Activated B cell treated with CpG ODN at 0.5 μM for 24 hours (primary cell): ENCODE measurements around the gene MID2. TPM values are rescaled to one million over a fixed set of nuclear protein-coding genes. Genes with fewer than 3 reads are reported as not detected.

Experiments
- ATAC-seq: fragments of 200-7000 bp; cut with Tn5 transposase; one replicate; pipeline ENCODE4 v1.10.0; 2021; ENCODE audit warnings: low read depth, mild to moderate bottlenecking, moderate library complexity
- CTCF ChIA-PET: fragments of 350-600 bp; sonication (Branson Sonifier 250); formaldehyde crosslinking; loops from one replicate; lab custom pipeline; 2021; ENCODE audit warnings: antibody characterized with exemption; lab: Charles Lee
- POLR2A ChIA-PET: fragments of 350-600 bp; sonication (Branson Sonifier 250); formaldehyde crosslinking; loops from one replicate; lab custom pipeline; 2021; ENCODE audit warnings: antibody characterized with exemption; lab: Charles Lee
- DNase-seq: peaks from one replicate; pipeline ENCODE4 v3.0.0; 2022
- H3K27ac Mint-ChIP-seq: one replicate; pipeline ENCODE4 v1.8.0; 2020; ENCODE audit warnings: mixed read lengths
- H3K27me3 Mint-ChIP-seq: one replicate; pipeline ENCODE4 v1.8.0; 2021; ENCODE audit warnings: mixed read lengths
- H3K36me3 Mint-ChIP-seq: one replicate; pipeline ENCODE4 v1.8.0; 2021; ENCODE audit warnings: low read depth, mixed read lengths
- H3K4me1 Mint-ChIP-seq: one replicate; pipeline ENCODE4 v1.8.0; 2021; ENCODE audit warnings: mixed read lengths
- H3K4me3 Mint-ChIP-seq: one replicate; pipeline ENCODE4 v1.8.0; 2020; ENCODE audit warnings: mild to moderate bottlenecking, mixed read lengths
- H3K9me3 Mint-ChIP-seq: one replicate; pipeline ENCODE4 v1.8.0; 2020; ENCODE audit warnings: mixed read lengths
- intact Hi-C: fragments of 100-400 bp; cut with micrococcal nuclease; formaldehyde crosslinking; loops from one replicate; pipeline ENCODE4 v1.15.1; 2024
- total RNA-seq: library from RNA; stranded (reverse); gene quantifications from 2 replicates; pipeline ENCODE4 v1.2.3, GENCODE V29; 2022
- TF ChIP-seq, protein P1 (sequence below): fragments of 200-600 bp; IDR thresholded peaks from one replicate; pipeline ENCODE4 v1.8.0; 2022; ENCODE audit warnings: antibody characterized with exemption, mild to moderate bottlenecking

Gene MID2, protein sequence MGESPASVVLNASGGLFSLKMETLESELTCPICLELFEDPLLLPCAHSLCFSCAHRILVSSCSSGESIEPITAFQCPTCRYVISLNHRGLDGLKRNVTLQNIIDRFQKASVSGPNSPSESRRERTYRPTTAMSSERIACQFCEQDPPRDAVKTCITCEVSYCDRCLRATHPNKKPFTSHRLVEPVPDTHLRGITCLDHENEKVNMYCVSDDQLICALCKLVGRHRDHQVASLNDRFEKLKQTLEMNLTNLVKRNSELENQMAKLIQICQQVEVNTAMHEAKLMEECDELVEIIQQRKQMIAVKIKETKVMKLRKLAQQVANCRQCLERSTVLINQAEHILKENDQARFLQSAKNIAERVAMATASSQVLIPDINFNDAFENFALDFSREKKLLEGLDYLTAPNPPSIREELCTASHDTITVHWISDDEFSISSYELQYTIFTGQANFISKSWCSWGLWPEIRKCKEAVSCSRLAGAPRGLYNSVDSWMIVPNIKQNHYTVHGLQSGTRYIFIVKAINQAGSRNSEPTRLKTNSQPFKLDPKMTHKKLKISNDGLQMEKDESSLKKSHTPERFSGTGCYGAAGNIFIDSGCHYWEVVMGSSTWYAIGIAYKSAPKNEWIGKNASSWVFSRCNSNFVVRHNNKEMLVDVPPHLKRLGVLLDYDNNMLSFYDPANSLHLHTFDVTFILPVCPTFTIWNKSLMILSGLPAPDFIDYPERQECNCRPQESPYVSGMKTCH
- total RNA-seq: 2.1 and 3.3 TPM in 2 replicates

DNA sequence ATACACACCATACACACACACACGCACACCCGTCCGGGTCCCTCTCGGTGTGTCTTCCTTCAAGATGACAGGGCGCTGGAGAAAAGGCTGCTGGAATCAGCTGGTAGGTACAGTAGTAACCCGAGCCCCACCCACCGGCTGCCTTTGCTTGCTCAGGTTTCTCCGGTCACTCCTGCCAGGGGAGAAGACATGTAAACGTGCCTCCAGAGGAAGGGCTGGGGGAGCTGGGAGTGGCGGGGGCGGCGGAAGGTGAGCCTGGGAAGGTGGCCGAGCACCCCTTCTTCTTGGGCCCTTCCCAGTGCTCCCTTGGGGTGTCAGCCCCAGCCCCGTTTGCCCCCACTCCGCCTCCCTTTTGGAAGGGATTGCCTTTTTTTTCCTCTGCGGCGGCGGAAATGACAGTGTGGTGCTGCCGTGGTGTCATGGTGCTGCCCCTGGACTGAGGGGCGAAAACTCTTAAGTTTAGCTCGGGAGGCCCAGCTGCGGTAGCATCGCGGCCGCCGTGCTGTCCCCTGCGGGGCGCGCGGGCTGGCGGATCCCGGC, at the start of gene MID2:
Gene MID2 (plus strand): TSS at position 169 of the 540 bp plus-strand sequence. CDS start 561 bp downstream, outside the sequence.
- Mint-ChIP-seq H3K4me3 (peak within 1 kb of the TSS; percentile 76), H3K9me3 (no peaks in the 10 kb centered on the region), H3K36me3 (no peaks in the 10 kb centered on the region), H3K4me1 (peaks cover 14% of the 10 kb centered on the region), H3K27ac (peak within 1 kb of the TSS; percentile 41), H3K27me3 (peaks cover 24% of the 10 kb centered on the region)
- TF ChIP-seq, protein P1, sequence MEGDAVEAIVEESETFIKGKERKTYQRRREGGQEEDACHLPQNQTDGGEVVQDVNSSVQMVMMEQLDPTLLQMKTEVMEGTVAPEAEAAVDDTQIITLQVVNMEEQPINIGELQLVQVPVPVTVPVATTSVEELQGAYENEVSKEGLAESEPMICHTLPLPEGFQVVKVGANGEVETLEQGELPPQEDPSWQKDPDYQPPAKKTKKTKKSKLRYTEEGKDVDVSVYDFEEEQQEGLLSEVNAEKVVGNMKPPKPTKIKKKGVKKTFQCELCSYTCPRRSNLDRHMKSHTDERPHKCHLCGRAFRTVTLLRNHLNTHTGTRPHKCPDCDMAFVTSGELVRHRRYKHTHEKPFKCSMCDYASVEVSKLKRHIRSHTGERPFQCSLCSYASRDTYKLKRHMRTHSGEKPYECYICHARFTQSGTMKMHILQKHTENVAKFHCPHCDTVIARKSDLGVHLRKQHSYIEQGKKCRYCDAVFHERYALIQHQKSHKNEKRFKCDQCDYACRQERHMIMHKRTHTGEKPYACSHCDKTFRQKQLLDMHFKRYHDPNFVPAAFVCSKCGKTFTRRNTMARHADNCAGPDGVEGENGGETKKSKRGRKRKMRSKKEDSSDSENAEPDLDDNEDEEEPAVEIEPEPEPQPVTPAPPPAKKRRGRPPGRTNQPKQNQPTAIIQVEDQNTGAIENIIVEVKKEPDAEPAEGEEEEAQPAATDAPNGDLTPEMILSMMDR: no peak
- intact Hi-C loops: loop anchor here (5.0 kb wide), 1 partner anchor 267 kb away; the partner anchor contains the start of genes ATG4A and PSMD10
- peak; percentile 48 for ATAC-seq
- POLR2A ChIA-PET: interaction anchor here (0.7 kb wide), 1 partner anchor 285 kb away, joined by 11 read pairs; no protein-coding TSS in a partner anchor
- DNase-seq: no peak
- CTCF ChIA-PET: interaction anchor here (0.6 kb wide), 1 partner anchor 1237 kb away, joined by 3 read pairs; no protein-coding TSS in a partner anchor

DNA sequence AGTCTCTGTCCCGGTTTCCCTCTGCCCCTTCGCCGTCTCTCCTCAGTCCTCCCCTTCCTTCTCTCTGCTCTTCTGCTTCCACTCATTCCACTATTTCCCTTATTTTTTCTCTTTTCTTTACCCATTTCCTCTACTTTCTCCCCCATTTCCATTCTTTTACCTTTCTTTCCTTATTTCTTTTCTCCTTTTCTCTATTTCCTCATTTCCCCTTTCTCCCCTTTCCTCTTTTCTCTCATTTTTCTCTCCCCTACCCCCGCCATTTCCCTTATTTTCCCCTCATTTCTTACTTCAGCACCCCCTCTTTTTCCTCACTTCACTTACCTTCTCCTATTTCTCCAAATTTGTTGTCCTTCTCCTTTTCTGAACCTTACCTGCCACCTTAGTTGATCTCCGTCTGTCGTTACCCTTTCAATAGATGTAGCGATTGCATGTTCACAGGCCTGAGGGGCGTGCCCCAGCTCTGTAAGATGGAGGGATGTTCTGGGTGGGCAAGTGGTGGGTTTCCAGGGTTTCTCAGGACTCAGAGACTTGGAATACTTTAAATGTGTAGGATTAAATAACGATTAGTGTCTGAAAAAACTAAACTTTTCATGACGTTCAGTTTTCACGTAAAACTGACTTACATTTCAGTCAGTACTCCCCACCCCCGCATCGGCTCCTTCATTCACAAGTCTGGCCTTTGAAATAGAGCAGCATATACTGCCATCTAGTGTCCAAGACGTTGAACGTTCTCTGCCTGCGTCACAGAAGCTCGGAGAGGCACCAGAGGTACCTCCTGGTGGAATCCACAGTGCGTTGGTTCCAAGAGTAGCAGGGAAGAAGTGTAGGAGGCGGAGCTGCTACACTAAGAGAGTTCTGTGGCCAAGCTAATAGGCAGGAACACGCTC, 48.8 kb upstream of the MID2 start:
- intact Hi-C loops: loop anchor here (1.0 to 10.0 kb wide), 15 partner anchors 35 to 883 kb away; partner anchors contain the start of genes PRPS1 and RBM41
- Mint-ChIP-seq H3K36me3 (no peaks in the 10 kb centered on the region), H3K9me3 (no peaks in the 10 kb centered on the region), H3K4me3 (peak overlapping the region; percentile 87), H3K4me1 (peaks cover 14% of the 10 kb centered on the region), H3K27ac (peak overlapping the region; percentile 77), H3K27me3 (no peaks in the 10 kb centered on the region)
- POLR2A ChIA-PET: interaction anchor here (1.5 to 3.9 kb wide), 3 partner anchors 60 to 117 kb away, joined by 7 to 38 read pairs (median 35); no protein-coding TSS in a partner anchor
- CTCF ChIA-PET: interaction anchor here (0.9 to 8.7 kb wide), 16 partner anchors 11 to 903 kb away, joined by 3 to 146 read pairs (median 4); no protein-coding TSS in a partner anchor
- peak; percentile 72 for ATAC-seq
- peak; percentile 23 for DNase-seq
- TF ChIP-seq, protein P1: no peak

DNA sequence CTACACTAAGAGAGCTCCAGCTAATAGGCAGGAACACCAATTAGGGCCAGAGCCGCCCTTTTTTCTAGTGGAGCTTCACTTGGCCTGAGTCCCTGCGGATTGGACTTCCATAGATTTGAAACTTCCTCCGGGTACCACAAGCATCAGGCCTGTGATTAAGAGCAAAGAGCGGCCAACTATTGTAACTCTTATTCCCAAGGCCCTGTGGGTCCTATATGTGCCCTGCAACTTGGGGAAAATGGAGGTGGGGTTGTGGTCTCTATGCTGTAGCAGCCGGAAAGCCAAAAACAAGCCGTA, 48.2 kb upstream of the MID2 start, which contains the start of gene NCBP2L:
Gene NCBP2L (plus strand): TSS at position 198 of the 297 bp plus-strand sequence. CDS start 16,488 bp downstream, outside the sequence.
- POLR2A ChIA-PET: interaction anchor here (1.5 to 3.9 kb wide), 3 partner anchors 61 to 118 kb away, joined by 7 to 38 read pairs (median 35); no protein-coding TSS in a partner anchor
- no peaks in the 10 kb centered on the region for H3K27me3 Mint-ChIP-seq
- CTCF ChIA-PET: interaction anchor here (0.9 to 8.7 kb wide), 15 partner anchors 11 to 904 kb away, joined by 3 to 146 read pairs (median 4); no protein-coding TSS in a partner anchor
- intact Hi-C loops: loop anchor here (1.0 to 10.0 kb wide), 14 partner anchors 35 to 883 kb away; partner anchors contain the start of genes PRPS1 and RBM41
- H3K9me3 Mint-ChIP-seq: no peaks in the 10 kb centered on the region
- H3K27ac Mint-ChIP-seq: peak within 1 kb of the TSS; percentile 67
- TF ChIP-seq, protein P1: no peak
- DNase-seq (no peak), ATAC-seq (no peak)
- H3K4me1 Mint-ChIP-seq: peaks cover 14% of the 10 kb centered on the region
- peak within 1 kb of the TSS; percentile 87 for H3K4me3 Mint-ChIP-seq
- no peaks in the 10 kb centered on the region for H3K36me3 Mint-ChIP-seq

DNA sequence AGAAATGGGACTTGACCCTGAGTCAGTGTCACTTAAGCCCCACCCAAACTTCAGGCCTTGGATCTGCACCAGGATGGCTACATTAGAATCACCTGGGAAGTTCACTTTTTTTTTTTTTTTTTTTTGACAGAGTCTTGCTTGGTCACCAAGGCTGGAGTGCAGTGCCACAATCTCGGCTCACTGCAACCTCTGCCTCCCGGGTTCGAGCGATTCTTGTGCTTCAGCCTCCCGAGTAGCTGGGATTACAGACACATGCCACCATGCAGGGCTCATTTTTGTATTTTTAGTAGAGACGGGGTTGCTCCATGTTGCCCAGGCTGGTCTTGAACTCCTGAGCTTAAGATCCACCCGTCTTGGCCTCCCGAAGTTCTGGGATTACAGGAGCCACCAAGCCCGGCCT, 45.1 kb upstream of the MID2 start:
- POLR2A ChIA-PET: no interaction called here
- intact Hi-C loops: no loop called here
- TF ChIP-seq, protein P1: no peak
- no peaks in the 10 kb centered on the region for H3K9me3 Mint-ChIP-seq
- no peak for ATAC-seq
- peaks cover 9% of the 10 kb centered on the region for H3K4me1 Mint-ChIP-seq
- no peak overlapping the region for H3K27ac Mint-ChIP-seq
- no peak overlapping the region for H3K4me3 Mint-ChIP-seq
- CTCF ChIA-PET: interaction anchor here (8.7 kb wide), 1 partner anchor 123 kb away, joined by 146 read pairs; no protein-coding TSS in a partner anchor
- no peak for DNase-seq
- no peaks in the 10 kb centered on the region for H3K27me3 Mint-ChIP-seq
- no peaks in the 10 kb centered on the region for H3K36me3 Mint-ChIP-seq
